Stimulated activated effector memory CD8-positive, alpha-beta T cell treated with anti-CD3 and anti-CD28 coated beads, Interleukin-12 subunit alpha, Interleukin-12 subunit beta, amount 100 ng/mL, for 72 hours (primary cell): ENCODE measurements around the gene GDF11.
A peak's percentile ranks its signal among the peaks of the same experiment; 100 is the strongest.

Experiments used
- ATAC-seq: fragments of 150-1000 bp; cut with Tn5 transposase; 2 replicates; pipeline ENCODE4 v1.10.0; 2021
- DNase-seq, 2 donors: peaks; one replicate each; pipeline ENCODE4 v3.0.0; 2021 to 2022; ENCODE audit warnings: low spot score in 2 of 2
- H3K27ac Mint-ChIP-seq: one replicate; pipeline ENCODE4 v1.8.0; 2022; ENCODE audit warnings: mild to moderate bottlenecking, mixed read lengths
- H3K36me3 Mint-ChIP-seq: one replicate; pipeline ENCODE4 v1.8.0; 2022; ENCODE audit warnings: mild to moderate bottlenecking, mixed read lengths
- H3K4me1 Mint-ChIP-seq: one replicate; pipeline ENCODE4 v1.8.0; 2022; ENCODE audit warnings: mixed read lengths
- H3K4me3 Mint-ChIP-seq: one replicate; pipeline ENCODE4 v1.8.0; 2022; ENCODE audit warnings: mild to moderate bottlenecking, mixed read lengths
- H3K9me3 Mint-ChIP-seq: one replicate; pipeline ENCODE4 v1.8.0; 2022; ENCODE audit warnings: mixed read lengths

Gene GDF11

GRCh38 chr12:55727643-55728185, 15.2 kb upstream of the GDF11 start:
- peak overlapping the region; percentile 94 for H3K27ac Mint-ChIP-seq
- ATAC-seq (no peak), DNase-seq (no peak)
- peaks cover 57% of the 10 kb centered on the region for H3K36me3 Mint-ChIP-seq
- no peaks in the 10 kb centered on the region for H3K9me3 Mint-ChIP-seq
- peaks cover 52% of the 10 kb centered on the region for H3K4me1 Mint-ChIP-seq
- peak overlapping the region; percentile 87 for H3K4me3 Mint-ChIP-seq

GRCh38 chr12:55728186-55728938, 14.6 kb upstream of the GDF11 start:
- no peak for DNase-seq
- peak overlapping the region; percentile 99 for H3K27ac Mint-ChIP-seq

GRCh38 chr12:55728939-55729818, 13.7 kb upstream of the GDF11 start, which contains the start of gene CD63:
CD63 (minus strand) TSS chr12:55729009; CDS start chr12:55728341, 668 bp downstream.
- Mint-ChIP-seq H3K9me3 (no peaks in the 10 kb centered on the region), H3K27ac (peak within 1 kb of the TSS; percentile 99), H3K4me3 (peak within 1 kb of the TSS; percentile 87), H3K36me3 (peaks cover 50% of the 10 kb centered on the region), H3K4me1 (peaks cover 52% of the 10 kb centered on the region)
- DNase-seq = peak; percentile 72 to 91
- ATAC-seq = peak; percentile 88

More at GRCh38 chr12:55728186-55728938, 14.6 kb upstream of the GDF11 start:
- Mint-ChIP-seq H3K36me3 (peaks cover 57% of the 10 kb centered on the region), H3K4me3 (peak overlapping the region; percentile 87), H3K4me1 (peaks cover 52% of the 10 kb centered on the region), H3K9me3 (no peaks in the 10 kb centered on the region)
- peak; percentile 5 for ATAC-seq

GRCh38 chr12:55729819-55730818, 12.8 kb upstream of the GDF11 start:
- peak overlapping the region; percentile 87 for H3K4me3 Mint-ChIP-seq
- peaks cover 40% of the 10 kb centered on the region for H3K36me3 Mint-ChIP-seq
- H3K4me1 Mint-ChIP-seq = peaks cover 44% of the 10 kb centered on the region
- ATAC-seq = peak; percentile 64
- H3K27ac Mint-ChIP-seq = peak overlapping the region; percentile 99
- DNase-seq = peak; percentile 44 to 85
- H3K9me3 Mint-ChIP-seq = no peaks in the 10 kb centered on the region

GRCh38 chr12:55732288-55732687, 10.6 kb upstream of the GDF11 start:
- Mint-ChIP-seq H3K4me3 (no peak overlapping the region), H3K36me3 (peaks cover 24% of the 10 kb centered on the region), H3K9me3 (no peaks in the 10 kb centered on the region), H3K4me1 (peaks cover 38% of the 10 kb centered on the region), H3K27ac (no peak overlapping the region)
- no peak for DNase-seq
- no peak for ATAC-seq

- H3K36me3 Mint-ChIP-seq = peaks cover 17% of the 10 kb centered on the region
- H3K27ac Mint-ChIP-seq = no peak overlapping the region
- peaks cover 39% of the 10 kb centered on the region for H3K4me1 Mint-ChIP-seq
- DNase-seq (no peak), ATAC-seq (no peak)
- H3K4me3 Mint-ChIP-seq = no peak overlapping the region
- H3K9me3 Mint-ChIP-seq = no peaks in the 10 kb centered on the region
Observed at GRCh38 chr12:55733021-55733555, 9.8 kb upstream of the GDF11 start.

GRCh38 chr12:55733858-55734257, 9.1 kb upstream of the GDF11 start:
- ATAC-seq = no peak

GRCh38 chr12:55734595-55734994, 8.3 kb upstream of the GDF11 start:
- no peak for ATAC-seq
- Mint-ChIP-seq H3K27ac (no peak overlapping the region), H3K4me3 (no peak overlapping the region), H3K36me3 (peaks cover 12% of the 10 kb centered on the region), H3K9me3 (no peaks in the 10 kb centered on the region), H3K4me1 (peaks cover 39% of the 10 kb centered on the region)
- no peak for DNase-seq

More at GRCh38 chr12:55733858-55734257, 9.1 kb upstream of the GDF11 start:
- H3K4me3 Mint-ChIP-seq = no peak overlapping the region
- no peaks in the 10 kb centered on the region for H3K9me3 Mint-ChIP-seq
- H3K36me3 Mint-ChIP-seq = peaks cover 17% of the 10 kb centered on the region
- DNase-seq = no peak
- no peak overlapping the region for H3K27ac Mint-ChIP-seq
- H3K4me1 Mint-ChIP-seq = peaks cover 44% of the 10 kb centered on the region

GRCh38 chr12:55736076-55736475, 6.8 kb upstream of the GDF11 start:
- Mint-ChIP-seq H3K27ac (peak overlapping the region; percentile 52), H3K9me3 (no peaks in the 10 kb centered on the region), H3K36me3 (peaks cover 5% of the 10 kb centered on the region), H3K4me3 (no peak overlapping the region), H3K4me1 (peaks cover 25% of the 10 kb centered on the region)
- DNase-seq (no peak), ATAC-seq (no peak)

- Mint-ChIP-seq H3K36me3 (peaks cover 5% of the 10 kb centered on the region), H3K4me3 (peak overlapping the region; percentile 73), H3K4me1 (peaks cover 28% of the 10 kb centered on the region), H3K27ac (peak overlapping the region; percentile 84), H3K9me3 (no peaks in the 10 kb centered on the region)
- DNase-seq (peak; percentile 47 to 77), ATAC-seq (peak; percentile 65)
Observed at GRCh38 chr12:55736780-55737580, 5.9 kb upstream of the GDF11 start.

- DNase-seq = no peak
- peak overlapping the region; percentile 84 for H3K27ac Mint-ChIP-seq
- H3K36me3 Mint-ChIP-seq = peaks cover 5% of the 10 kb centered on the region
- peaks cover 34% of the 10 kb centered on the region for H3K4me1 Mint-ChIP-seq
- peak overlapping the region; percentile 73 for H3K4me3 Mint-ChIP-seq
- peak; percentile 31 for ATAC-seq
- no peaks in the 10 kb centered on the region for H3K9me3 Mint-ChIP-seq
Observed at GRCh38 chr12:55737581-55738122, 5.3 kb upstream of the GDF11 start.

GRCh38 chr12:55738123-55739024, 4.5 kb upstream of the GDF11 start:
- Mint-ChIP-seq H3K9me3 (no peaks in the 10 kb centered on the region), H3K4me1 (peaks cover 38% of the 10 kb centered on the region), H3K4me3 (peak overlapping the region; percentile 73), H3K36me3 (peaks cover 5% of the 10 kb centered on the region), H3K27ac (peak overlapping the region; percentile 84)
- DNase-seq (peak; percentile 88 to 91), ATAC-seq (peak; percentile 78)
